Kidney (tissue), 14 donors: Measurements from ENCODE around the gene UNC13C. TPM values are rescaled to one million over a fixed set of nuclear protein-coding genes. Genes with fewer than 3 reads are reported as not detected.

Source experiments
- DNase-seq, 5 donors: peaks; one replicate each; pipeline ENCODE4 v3.0.0-alpha.2; 2013 to 2020
- FAIRE-seq: peaks from 2 replicates; lab custom pipeline; 2012; peaks lifted over from hg19 to GRCh38; lab: Jason Lieb, UNC
- H3K27ac ChIP-seq, 2 donors: one replicate each; pipeline ENCODE4 v1.7.0; 2013; ENCODE audit warnings: low read depth in 2 of 2, low read length in 2 of 2, inconsistent platforms in 1 of 2
- H3K27me3 ChIP-seq: one replicate; pipeline ENCODE4 v1.7.1; 2013; ENCODE audit warnings: low read length, inconsistent platforms; ENCODE audit not compliant: control insufficient read depth, insufficient read depth
- H3K36me3 ChIP-seq, 3 donors: one replicate each; pipeline versions ENCODE4 v1.7.0 to v1.7.1; 2013; ENCODE audit warnings: low read length in 3 of 3, control low read depth in 1 of 3, inconsistent platforms in 1 of 3; ENCODE audit not compliant: insufficient read depth in 3 of 3, control insufficient read depth in 2 of 3
- H3K4me1 ChIP-seq, 3 donors: one replicate each; pipeline versions ENCODE4 v1.7.0 to v1.7.1; 2013; ENCODE audit warnings: low read length in 3 of 3, inconsistent platforms in 1 of 3, low read depth in 1 of 3; ENCODE audit not compliant: control insufficient read depth in 2 of 3, insufficient read depth in 2 of 3
- H3K4me3 ChIP-seq, 3 donors: one replicate each; pipeline versions ENCODE4 v1.7.0 to v1.8.1; 2013; ENCODE audit warnings: low read length in 3 of 3, control low read depth in 1 of 3, inconsistent platforms in 1 of 3
- H3K9ac ChIP-seq, 3 donors: one replicate each; pipeline versions ENCODE4 v1.7.0 to v1.7.1; 2013; ENCODE audit warnings: low read length in 3 of 3, control low read depth in 1 of 3, inconsistent platforms in 1 of 3
- H3K9me3 ChIP-seq, 3 donors: one replicate each; pipeline versions ENCODE4 v1.7.0 to v1.7.1; 2013; ENCODE audit warnings: low read length in 3 of 3, control low read depth in 1 of 3, inconsistent platforms in 1 of 3; ENCODE audit not compliant: control insufficient read depth in 2 of 3, insufficient read depth in 1 of 3
- intact Hi-C: fragments of 100-400 bp; cut with DNase I; formaldehyde crosslinking; loops from one replicate; pipeline ENCODE4 v1.11.1; 2022
- polyA plus RNA-seq: library from polyadenylated mRNA; stranded (reverse); fragments of 350-450 nt; fragmentation: Illumina TruSeq; extraction: RNeasy Lipid Tissue Mini Kit (QIAGEN cat#74804); gene quantifications from one replicate; pipeline ENCODE4 v1.2.3, GENCODE V29; 2014; ENCODE audit warnings: low read depth, low replicate concordance; ENCODE audit not compliant: insufficient read depth
- total RNA-seq: library from RNA; stranded (reverse); fragmentation: NEBNext Ultra II Directional; extraction: Animal tissue kit (Norgen Biotek cat#: 25700); gene quantifications from one replicate; pipeline ENCODE4 v1.2.1, GENCODE V29; 2021
- TF ChIP-seq, protein P1 (sequence below): IDR thresholded peaks from 3 replicates; pipeline ENCODE4 v1.5.1; 2012; ENCODE audit warnings: mild to moderate bottlenecking, moderate library complexity, borderline replicate concordance; ENCODE audit not compliant: insufficient read depth; ENCODE audit errors: extremely low read depth
- donor health status: control.
- donor health status: control.
- donor health status: control.
- donor health status: control.
- donor health status: control.
- donor health status: DM: yes; HTN: yes; CAD: no.
- donor health status: Normal renal cell carcinoma (clear cell type).

UNC13C gene
- total and polyA plus RNA-seq, 2 donors from 2014 or later, result 0.19 to 0.45 TPM

DNA sequence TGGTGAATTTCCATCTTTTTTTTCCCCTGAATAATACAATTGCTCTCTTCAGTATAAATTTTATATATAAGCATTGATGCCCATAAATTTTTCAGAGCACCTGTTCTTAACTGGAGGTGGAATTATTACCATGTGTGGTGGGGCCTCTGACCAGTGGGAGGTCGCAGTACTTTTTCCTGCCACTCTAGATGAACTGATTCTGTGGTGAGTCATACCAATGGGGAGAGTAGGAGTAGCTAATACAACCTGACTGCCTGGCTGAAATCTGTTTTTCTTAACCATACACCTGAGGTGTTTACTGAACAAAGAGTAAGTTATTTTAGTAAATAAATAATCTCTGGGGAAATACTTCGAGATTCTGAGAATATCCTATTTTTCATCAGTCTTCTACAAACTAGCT lies 67.2 kb downstream of the UNC13C start:
- H3K4me3 ChIP-seq, result no peak overlapping the region
- DNase-seq (no peak), FAIRE-seq (no peak)
- no peaks in the 10 kb centered on the region for H3K9me3 ChIP-seq
- no peaks in the 10 kb centered on the region for H3K4me1 ChIP-seq
- H3K27me3 ChIP-seq, result no peaks in the 10 kb centered on the region
- intact Hi-C loops, result no loop called here
- no peak overlapping the region for H3K27ac ChIP-seq
- H3K36me3 ChIP-seq, result no peaks in the 10 kb centered on the region
- TF ChIP-seq, protein P1, sequence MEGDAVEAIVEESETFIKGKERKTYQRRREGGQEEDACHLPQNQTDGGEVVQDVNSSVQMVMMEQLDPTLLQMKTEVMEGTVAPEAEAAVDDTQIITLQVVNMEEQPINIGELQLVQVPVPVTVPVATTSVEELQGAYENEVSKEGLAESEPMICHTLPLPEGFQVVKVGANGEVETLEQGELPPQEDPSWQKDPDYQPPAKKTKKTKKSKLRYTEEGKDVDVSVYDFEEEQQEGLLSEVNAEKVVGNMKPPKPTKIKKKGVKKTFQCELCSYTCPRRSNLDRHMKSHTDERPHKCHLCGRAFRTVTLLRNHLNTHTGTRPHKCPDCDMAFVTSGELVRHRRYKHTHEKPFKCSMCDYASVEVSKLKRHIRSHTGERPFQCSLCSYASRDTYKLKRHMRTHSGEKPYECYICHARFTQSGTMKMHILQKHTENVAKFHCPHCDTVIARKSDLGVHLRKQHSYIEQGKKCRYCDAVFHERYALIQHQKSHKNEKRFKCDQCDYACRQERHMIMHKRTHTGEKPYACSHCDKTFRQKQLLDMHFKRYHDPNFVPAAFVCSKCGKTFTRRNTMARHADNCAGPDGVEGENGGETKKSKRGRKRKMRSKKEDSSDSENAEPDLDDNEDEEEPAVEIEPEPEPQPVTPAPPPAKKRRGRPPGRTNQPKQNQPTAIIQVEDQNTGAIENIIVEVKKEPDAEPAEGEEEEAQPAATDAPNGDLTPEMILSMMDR, result no peak
- no peak overlapping the region for H3K9ac ChIP-seq

DNA sequence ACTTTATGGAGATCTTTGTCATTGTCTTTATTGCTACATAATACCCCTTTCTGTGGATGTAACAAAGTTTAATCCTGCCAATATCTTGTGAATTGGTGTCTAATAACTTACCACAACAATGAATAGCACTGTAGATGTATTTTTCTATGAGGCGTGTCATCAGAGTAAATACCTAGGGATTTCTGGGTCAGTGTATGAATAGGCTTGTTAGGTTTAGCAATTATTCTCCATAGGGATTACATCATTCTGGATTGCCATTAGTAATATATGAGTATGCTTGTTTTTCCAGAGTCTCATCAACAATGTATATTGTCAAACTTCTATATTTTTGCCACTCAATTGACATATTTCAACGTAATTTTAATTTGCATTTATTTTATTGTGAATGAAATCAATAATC lies 67.9 kb downstream of the UNC13C start:
- intact Hi-C loops, result no loop called here
- Histone ChIP-seq H3K4me1 (no peaks in the 10 kb centered on the region), H3K9me3 (no peaks in the 10 kb centered on the region), H3K27me3 (no peaks in the 10 kb centered on the region), H3K27ac (no peak overlapping the region), H3K36me3 (no peaks in the 10 kb centered on the region), H3K9ac (no peak overlapping the region), H3K4me3 (no peak overlapping the region)
- FAIRE-seq, result no peak
- TF ChIP-seq, protein P1, result no peak
- no peak for DNase-seq

DNA sequence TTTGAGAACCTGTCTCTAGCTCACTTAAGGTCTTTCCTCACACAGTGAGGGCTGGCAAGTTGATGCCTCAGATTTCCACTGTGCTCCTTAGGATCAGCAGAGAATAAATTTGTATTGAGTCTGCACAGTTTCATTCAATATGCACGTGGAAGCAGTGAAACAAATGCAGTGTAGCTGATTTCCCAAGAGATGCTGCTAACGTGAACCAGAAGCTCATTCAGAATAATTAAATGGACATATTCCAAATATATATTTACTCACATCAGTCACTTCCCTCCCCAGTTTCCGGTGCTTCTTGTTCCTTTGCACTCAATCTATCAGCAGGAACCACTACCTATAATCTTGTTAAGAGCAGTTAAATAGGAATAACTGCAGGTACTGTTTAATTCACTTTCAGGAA lies 86.1 kb downstream of the UNC13C start:
- no peak overlapping the region for H3K27ac ChIP-seq
- H3K36me3 ChIP-seq, result no peaks in the 10 kb centered on the region
- H3K4me1 ChIP-seq, result no peaks in the 10 kb centered on the region
- no peak for DNase-seq
- TF ChIP-seq, protein P1, result no peak
- no peaks in the 10 kb centered on the region for H3K9me3 ChIP-seq
- H3K27me3 ChIP-seq, result no peaks in the 10 kb centered on the region
- intact Hi-C loops, result no loop called here
- H3K9ac ChIP-seq, result no peak overlapping the region
- FAIRE-seq, result no peak
- no peak overlapping the region for H3K4me3 ChIP-seq

DNA sequence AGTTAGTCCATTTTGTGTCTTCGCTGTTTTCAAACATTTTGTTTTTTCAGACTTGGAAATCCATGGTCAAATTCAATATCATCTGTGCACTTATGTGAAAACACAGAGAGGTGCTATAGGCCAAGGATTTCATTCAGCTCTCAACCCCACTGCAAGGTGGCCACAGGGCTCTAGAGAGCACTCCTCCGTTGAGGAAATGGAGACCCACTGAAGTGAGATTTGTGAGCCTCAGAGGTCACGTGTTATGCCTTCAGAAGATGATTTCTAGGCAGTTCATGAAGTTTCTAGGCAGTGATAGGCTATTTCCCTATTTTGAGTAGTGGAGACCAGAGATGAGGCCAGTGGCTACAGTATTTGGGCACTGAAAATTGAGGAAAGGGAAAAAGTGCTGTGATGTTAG lies 88.2 kb downstream of the UNC13C start:
- TF ChIP-seq, protein P1, result no peak
- no peak for FAIRE-seq
- DNase-seq, result no peak
- Histone ChIP-seq H3K27ac (no peak overlapping the region), H3K9ac (no peak overlapping the region), H3K4me1 (no peaks in the 10 kb centered on the region), H3K9me3 (no peaks in the 10 kb centered on the region), H3K36me3 (no peaks in the 10 kb centered on the region), H3K4me3 (no peak overlapping the region), H3K27me3 (no peaks in the 10 kb centered on the region)
- intact Hi-C loops, result no loop called here
